Measurements from ENCODE around the gene ADRA2B.

ADRA2B gene

GRCh38 chr2:96083989-96084857 lies 32.1 kb downstream of the ADRA2B start:
- Histone ChIP-seq H3K4me3 (ENCODE audit: low read depth, low read length, poor library complexity, severe bottlenecking) (no peak overlapping the region), H3K9ac (ENCODE audit: low read length) (no peak overlapping the region), H3K4me1 (ENCODE audit: insufficient read depth, low read length, severe bottlenecking) (no peaks in the 10 kb centered on the region), H2AFZ (ENCODE audit: low read length) (no peak overlapping the region), H3K27ac (ENCODE audit: low read depth, low read length, poor library complexity, severe bottlenecking) (no peak overlapping the region), H3K9me3 (ENCODE audit: low read length) (no peaks in the 10 kb centered on the region), H3K79me2 (ENCODE audit: insufficient read depth, low read length) (no peaks in the 10 kb centered on the region), H3K4me2 (ENCODE audit: low read length) (no peak overlapping the region), H4K20me1 (ENCODE audit: insufficient read depth, low read length) (no peaks in the 10 kb centered on the region), H3K36me3 (ENCODE audit: insufficient read depth, low read length) (no peaks in the 10 kb centered on the region), H3K9me2 (ENCODE audit: low read depth, low read length) (no peaks in the 10 kb centered on the region), H3F3A (ENCODE audit: insufficient read depth, low read length) (no peaks in the 10 kb centered on the region), H3K27me3 (ENCODE audit: insufficient read depth, low read length) (0 out of 2 replicates have a peak, but pooled peaks cover 5% of the 10 kb centered on the region)
- TF ChIP-seq EZH2 (IDR thresholded peaks at IDR 0.05; ENCODE audit: borderline replicate concordance, low read length), result no peak
- no peak for TF ChIP-seq CTCF (IDR thresholded peaks at IDR 0.05; ENCODE audit: low read length)

- Histone ChIP-seq H3K79me2 (ENCODE audit: insufficient read depth, low read length) (no peaks in the 10 kb centered on the region), H3K27me3 (ENCODE audit: insufficient read depth, low read length) (0 out of 2 replicates have a peak, but pooled peaks cover 5% of the 10 kb centered on the region), H3K9ac (ENCODE audit: low read length) (no peak overlapping the region), H3K4me1 (ENCODE audit: insufficient read depth, low read length, severe bottlenecking) (no peaks in the 10 kb centered on the region), H3K9me2 (ENCODE audit: low read depth, low read length) (no peaks in the 10 kb centered on the region), H3K4me3 (ENCODE audit: low read depth, low read length, poor library complexity, severe bottlenecking) (no peak overlapping the region), H3K9me3 (ENCODE audit: low read length) (no peaks in the 10 kb centered on the region), H3K27ac (ENCODE audit: low read depth, low read length, poor library complexity, severe bottlenecking) (no peak overlapping the region), H3K36me3 (ENCODE audit: insufficient read depth, low read length) (no peaks in the 10 kb centered on the region), H3F3A (ENCODE audit: insufficient read depth, low read length) (no peaks in the 10 kb centered on the region), H3K4me2 (ENCODE audit: low read length) (no peak overlapping the region), H4K20me1 (ENCODE audit: insufficient read depth, low read length) (no peaks in the 10 kb centered on the region), H2AFZ (ENCODE audit: low read length) (no peak overlapping the region)
- no peak for TF ChIP-seq EZH2 (IDR thresholded peaks at IDR 0.05; ENCODE audit: borderline replicate concordance, low read length)
- TF ChIP-seq CTCF (IDR thresholded peaks at IDR 0.05; ENCODE audit: low read length), result no peak
These were observed 33.1 kb downstream of the ADRA2B start for GRCh38 chr2:96083064-96083939.

GRCh38 chr2:96082211-96083063 lies 33.9 kb downstream of the ADRA2B start:
- H3K27ac ChIP-seq (ENCODE audit: low read depth, low read length, poor library complexity, severe bottlenecking), result no peak overlapping the region
- H2AFZ ChIP-seq (ENCODE audit: low read length), result no peak overlapping the region
- no peaks in the 10 kb centered on the region for H3F3A ChIP-seq (ENCODE audit: insufficient read depth, low read length)
- no peak overlapping the region for H3K4me3 ChIP-seq (ENCODE audit: low read depth, low read length, poor library complexity, severe bottlenecking)
- no peaks in the 10 kb centered on the region for H4K20me1 ChIP-seq (ENCODE audit: insufficient read depth, low read length)
- no peaks in the 10 kb centered on the region for H3K4me1 ChIP-seq (ENCODE audit: insufficient read depth, low read length, severe bottlenecking)
- H3K9me3 ChIP-seq (ENCODE audit: low read length), result no peaks in the 10 kb centered on the region; the same call in 1 of the 2 replicates
- 0 out of 2 replicates have a peak, but pooled peaks cover 5% of the 10 kb centered on the region for H3K27me3 ChIP-seq (ENCODE audit: insufficient read depth, low read length)
- H3K9me2 ChIP-seq (ENCODE audit: low read depth, low read length), result no peaks in the 10 kb centered on the region
- H3K79me2 ChIP-seq (ENCODE audit: insufficient read depth, low read length), result no peaks in the 10 kb centered on the region
- H3K36me3 ChIP-seq (ENCODE audit: insufficient read depth, low read length), result no peaks in the 10 kb centered on the region
- H3K9ac ChIP-seq (ENCODE audit: low read length), result no peak overlapping the region
- H3K4me2 ChIP-seq (ENCODE audit: low read length), result no peak overlapping the region
- TF ChIP-seq CTCF (IDR thresholded peaks at IDR 0.05; ENCODE audit: low read length), result no peak
- no peak for TF ChIP-seq EZH2 (IDR thresholded peaks at IDR 0.05; ENCODE audit: borderline replicate concordance, low read length)

Data from OCI-LY1 (cell line).